A549 (cell line): ENCODE results near the gene MMP24.

ENCODE experiments used
- MYC ChIP-seq: IDR thresholded peaks from 2 replicates; pipeline ENCODE4 v1.6.1; 2012; ENCODE audit warnings: mild to moderate bottlenecking, inconsistent platforms, low read length, improper control_type of control experiment, borderline replicate concordance
- TF ChIP-seq, protein P1 (sequence below): fragments of >200 bp; sonication (Bioruptor Twin); formaldehyde crosslinking; IDR thresholded peaks from 3 replicates; pipeline ENCODE4 v1.5.1; 2016

DNA sequence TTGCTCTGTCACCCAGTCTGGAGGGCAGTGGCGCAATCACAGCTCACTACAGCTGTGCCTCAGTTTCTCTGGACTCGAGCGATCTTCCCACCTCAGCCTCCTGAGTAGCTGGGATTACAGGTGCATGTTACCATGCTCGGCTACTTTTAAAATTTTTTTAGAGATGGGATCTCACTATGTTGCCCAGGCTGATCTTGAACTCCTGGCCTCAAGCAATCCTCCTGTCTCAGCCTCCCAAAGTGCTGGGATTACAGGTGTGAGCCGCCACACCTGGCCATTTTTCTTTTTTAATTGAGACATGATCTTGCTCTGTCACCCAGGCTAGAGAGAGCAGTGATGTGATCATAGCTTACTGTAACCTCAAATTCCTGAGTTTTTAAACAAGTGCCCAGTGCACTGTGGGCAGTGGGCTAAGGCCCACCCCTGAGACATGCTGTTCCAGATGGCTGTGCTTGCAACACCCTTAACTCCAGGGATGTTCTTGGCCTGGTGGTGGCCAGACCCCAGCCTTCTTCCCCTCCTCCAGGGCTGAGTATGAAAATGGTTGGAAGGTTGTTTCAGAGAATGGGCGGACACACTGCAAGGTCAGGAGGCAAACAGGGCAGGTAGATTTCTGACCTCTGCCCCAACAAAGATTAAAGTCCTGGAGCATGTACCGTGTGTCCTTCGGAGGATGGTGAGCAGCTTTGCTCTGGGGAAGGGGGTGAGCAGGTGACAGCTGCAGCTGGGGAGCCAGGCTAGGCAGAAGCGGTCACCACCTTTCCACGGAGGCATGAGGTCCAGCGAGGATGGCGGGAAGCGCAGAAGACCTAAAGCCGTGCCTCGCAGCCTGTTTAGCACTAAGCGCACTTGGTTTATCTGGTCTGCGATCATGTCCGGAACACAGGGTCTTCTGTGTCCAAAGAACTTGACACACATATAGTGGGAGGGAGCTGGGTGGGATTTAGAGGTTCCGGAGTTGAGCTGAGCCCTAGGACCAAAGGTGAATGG is 67.1 kb downstream of the MMP24 start:
- TF ChIP-seq, protein P1, sequence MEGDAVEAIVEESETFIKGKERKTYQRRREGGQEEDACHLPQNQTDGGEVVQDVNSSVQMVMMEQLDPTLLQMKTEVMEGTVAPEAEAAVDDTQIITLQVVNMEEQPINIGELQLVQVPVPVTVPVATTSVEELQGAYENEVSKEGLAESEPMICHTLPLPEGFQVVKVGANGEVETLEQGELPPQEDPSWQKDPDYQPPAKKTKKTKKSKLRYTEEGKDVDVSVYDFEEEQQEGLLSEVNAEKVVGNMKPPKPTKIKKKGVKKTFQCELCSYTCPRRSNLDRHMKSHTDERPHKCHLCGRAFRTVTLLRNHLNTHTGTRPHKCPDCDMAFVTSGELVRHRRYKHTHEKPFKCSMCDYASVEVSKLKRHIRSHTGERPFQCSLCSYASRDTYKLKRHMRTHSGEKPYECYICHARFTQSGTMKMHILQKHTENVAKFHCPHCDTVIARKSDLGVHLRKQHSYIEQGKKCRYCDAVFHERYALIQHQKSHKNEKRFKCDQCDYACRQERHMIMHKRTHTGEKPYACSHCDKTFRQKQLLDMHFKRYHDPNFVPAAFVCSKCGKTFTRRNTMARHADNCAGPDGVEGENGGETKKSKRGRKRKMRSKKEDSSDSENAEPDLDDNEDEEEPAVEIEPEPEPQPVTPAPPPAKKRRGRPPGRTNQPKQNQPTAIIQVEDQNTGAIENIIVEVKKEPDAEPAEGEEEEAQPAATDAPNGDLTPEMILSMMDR: no peak
- TF ChIP-seq MYC: no peak
